Measurements from ENCODE around the gene ATPAF1. TPM values are rescaled to one million over a fixed set of nuclear protein-coding genes. Genes with fewer than 3 reads are reported as not detected.

Gene ATPAF1
- total RNA-seq, 1 donor from 2014 or later = 22.2 TPM

DNA sequence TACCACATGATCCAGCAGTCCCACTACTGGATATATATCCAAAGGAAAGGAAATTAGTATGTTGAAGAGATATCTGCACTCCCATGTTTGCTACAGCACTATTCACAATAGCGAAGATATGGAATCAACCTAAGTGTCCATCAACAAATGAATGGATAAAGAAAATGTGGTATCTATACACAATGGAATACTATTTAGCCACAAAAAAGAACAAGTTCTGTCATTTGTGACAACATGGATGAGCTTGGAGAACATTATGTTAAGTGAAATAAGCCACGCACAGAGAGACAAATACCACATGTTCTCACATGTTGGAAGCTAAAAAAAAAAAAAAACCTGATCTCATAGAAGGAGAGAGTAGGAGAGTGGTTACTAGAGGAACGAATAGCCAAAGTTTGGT is 17.7 kb downstream of the ATPAF1 start:
- no peak for DNase-seq (ENCODE audit: low read depth in 2 of 2)

DNA sequence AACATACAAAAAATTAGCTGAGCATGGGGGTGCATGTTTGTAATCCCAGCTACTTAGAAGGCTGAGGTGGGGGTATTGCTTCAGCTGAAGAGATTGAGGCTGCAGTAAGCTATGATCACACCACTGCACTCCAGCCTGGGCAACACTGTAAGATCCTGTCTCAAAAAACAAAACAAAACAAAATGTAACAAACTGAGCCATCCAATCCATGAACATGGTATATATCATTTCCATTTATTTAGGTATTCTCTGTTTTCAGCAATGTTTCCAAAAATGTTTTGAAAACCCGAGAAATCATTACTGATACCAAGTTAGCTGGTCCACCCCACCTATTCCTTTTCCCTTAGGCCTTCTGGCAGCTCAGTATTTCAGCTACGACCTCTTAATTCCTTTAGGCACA is 18.4 kb downstream of the ATPAF1 start:
- no peak for DNase-seq (ENCODE audit: low read depth in 2 of 2)

DNA sequence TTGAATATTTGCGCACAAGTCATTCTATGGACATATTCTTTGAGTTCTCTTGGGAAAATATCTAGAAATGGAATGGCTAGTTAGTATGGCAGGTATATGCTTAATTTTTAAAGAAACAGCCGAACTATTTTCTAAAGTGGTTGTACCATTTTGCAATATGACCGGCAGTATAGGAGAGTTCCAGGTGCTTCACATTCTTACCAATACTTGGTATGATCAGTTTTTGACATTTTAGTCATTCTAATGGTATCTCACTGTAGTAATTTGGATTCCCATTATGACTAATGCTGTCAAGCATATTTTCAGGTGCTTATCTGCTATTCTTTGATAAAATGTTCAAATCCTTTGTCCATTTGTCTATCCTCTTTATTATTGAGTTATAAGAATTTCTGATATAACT is 20.6 kb downstream of the ATPAF1 start:
- no peak for DNase-seq (ENCODE audit: low read depth in 2 of 2)

DNA sequence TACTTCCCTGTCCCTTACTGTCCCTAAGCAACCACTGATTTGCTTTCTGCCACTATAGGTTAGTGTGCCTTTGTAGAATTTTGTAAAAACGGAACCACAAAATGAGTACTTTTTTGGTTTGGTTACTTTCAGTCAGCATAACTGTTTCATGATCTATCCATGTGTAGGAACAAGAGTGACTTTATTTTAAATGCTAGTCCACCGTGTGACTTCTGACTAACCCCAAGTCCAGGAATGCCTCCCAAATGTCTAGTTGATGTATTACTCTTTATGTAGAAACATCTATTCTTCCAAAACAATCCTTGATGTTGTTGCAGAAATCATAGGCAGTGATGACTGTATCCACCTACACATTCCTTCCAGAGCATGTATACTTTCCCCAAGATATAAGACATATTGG is 21.3 kb downstream of the ATPAF1 start:
- DNase-seq (ENCODE audit: low read depth in 2 of 2) = no peak

DNA sequence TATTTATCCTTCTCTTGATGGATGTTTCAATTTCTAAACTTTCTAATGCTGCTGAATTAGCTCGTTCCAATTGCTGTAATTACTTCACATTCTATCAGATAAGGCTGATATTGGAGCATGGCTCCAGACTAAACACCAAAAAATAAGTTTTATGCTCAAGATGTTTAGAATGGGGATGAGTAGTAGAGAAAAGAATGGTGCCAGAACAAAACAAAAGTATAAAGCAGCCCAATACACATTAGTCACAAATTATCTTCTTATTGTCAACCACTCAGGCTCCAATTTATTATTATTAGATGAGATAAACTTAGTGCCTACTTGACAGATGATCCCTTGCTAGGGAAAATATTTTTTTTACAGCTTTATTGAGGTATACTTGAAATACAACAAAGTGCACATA is 21.8 kb downstream of the ATPAF1 start:
- no peak for DNase-seq (ENCODE audit: low read depth in 2 of 2)

DNA sequence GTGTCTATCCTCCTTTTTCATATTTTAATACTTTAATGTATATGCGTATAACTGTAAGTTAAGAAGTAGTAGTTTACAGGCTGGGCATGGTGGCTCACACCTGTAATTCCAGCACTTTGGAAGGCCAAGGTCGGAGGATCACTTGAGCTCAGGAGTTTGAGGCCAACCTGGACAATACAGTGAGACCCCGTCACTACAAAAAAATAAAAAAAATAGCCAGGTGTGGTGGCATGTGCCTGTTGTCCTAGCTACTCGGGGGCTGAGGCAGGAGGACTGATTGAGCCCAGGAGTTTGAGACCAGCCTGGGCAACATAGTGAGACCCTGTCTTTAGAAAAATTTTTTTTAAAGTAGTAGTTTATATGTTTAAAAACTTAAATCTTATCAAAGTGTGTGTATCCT is 22.3 kb downstream of the ATPAF1 start:
- DNase-seq (ENCODE audit: low read depth in 2 of 2) = no peak

DNA sequence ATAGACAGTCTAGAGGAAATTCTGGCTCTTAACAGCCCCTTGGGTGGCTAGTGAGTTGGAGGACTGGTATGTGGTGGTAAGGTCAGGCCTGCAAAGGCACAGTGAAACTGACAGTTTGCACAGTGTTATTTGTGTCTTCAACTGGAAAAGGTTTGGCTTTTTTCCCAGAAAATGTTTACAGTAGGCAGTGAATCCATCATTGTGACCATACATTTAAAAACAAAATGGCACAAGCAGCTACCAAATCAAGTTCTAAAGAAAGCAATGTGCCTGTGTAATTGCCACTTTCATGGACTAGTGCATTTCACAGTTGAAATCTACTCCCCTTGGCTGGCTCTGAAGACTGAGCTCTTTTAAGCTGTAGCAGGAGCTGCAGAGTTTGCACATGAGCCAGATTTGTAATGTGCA is 24.8 kb downstream of the ATPAF1 start:
- DNase-seq (ENCODE audit: low read depth in 2 of 2) = peak; percentile 69 to 72

DNA sequence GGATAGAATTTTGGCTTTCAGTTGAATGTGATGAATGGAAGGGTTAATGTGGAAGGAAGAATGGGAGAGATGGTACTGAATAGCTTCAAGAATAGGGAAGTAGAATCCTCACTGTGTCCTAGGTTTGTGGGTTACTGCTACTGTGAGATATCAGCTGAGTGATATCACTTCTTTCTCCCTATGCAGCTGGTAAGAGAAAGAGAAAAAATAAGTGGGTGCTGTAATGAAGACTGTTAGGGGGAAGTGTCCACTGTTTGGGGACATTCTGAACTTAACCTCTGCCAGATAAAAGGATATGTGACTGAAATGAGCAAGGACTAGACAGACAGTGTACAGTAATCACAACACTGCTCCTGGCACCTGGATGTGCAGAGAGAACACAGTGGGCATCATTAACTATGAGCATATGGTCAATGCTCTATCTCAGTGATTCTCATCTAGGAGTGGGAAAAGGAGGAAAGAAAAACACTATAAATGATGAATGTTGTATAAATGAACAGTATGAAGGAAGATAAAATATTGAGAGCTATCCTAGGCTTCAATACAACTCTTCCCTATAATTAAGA is 26.0 kb downstream of the ATPAF1 start:
- DNase-seq (ENCODE audit: low read depth in 2 of 2) = no peak

DNA sequence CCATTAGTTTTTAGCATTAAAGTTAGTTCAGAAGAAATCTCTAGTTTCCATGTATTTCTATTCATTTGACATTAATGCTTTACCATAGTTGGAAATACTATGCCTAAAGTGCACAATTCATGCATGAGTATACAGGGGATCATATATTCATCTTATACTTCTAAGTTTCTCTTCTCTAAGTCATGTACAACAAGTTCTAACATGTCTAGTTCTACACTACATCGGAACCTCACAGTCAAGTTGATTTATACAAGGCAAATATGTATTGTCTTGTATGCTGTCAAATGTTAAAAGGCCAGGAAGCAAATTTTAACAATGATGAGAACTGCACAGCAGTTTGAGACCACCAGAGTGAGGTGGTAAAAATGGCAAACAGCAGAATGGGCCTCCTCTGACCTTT is 28.6 kb downstream of the ATPAF1 start:
- DNase-seq (ENCODE audit: low read depth in 2 of 2) = no peak

DNA sequence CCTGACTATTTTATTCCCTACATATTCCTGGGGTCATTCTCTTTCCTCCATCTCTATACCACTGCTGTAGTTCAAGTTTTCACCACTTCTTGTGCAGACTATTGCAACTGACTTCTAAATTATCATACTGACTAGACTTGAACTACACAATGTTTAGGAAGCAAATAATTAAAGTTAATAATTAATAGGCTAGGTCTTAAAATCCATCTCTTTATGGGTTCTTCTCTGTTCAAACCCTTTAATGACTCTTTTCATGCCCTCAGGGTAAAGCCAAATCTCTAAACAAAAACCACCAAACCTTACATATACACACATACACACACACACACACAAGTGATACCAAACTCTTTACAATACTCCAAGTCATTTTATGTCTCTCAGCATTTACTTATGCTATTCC is 29.2 kb downstream of the ATPAF1 start:
- DNase-seq (ENCODE audit: low read depth in 2 of 2) = no peak

DNA sequence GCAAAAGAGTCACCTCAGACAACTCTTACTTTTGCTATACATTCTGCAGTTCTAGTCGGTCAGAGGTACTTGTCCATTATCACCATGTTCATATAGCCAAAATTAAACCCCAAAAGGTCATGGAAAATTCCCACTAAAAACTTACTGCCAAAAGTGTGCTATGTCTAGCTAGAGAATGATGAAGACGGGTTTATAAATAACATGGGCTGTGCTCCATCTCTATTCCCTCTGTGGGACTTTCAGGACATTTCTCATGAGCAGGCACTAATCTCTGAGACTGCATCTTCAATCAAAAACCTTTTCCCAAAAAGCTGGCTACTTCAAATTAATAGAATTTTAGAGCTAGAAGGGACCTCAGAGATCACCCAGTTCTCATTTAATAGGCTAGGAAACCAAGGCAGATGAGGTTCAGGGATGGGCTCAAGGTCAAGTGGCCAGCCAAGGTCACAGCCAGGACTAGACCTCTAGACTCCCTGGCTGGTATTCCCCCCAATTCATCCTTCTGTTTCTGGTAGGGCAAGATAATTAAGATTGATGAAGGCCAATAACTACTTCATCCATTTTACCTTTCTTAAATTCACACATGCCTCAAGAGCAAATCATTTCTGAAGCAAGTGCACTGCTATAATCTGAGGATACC is 30.6 kb downstream of the ATPAF1 start:
- DNase-seq (ENCODE audit: low read depth in 2 of 2) = no peak

DNA sequence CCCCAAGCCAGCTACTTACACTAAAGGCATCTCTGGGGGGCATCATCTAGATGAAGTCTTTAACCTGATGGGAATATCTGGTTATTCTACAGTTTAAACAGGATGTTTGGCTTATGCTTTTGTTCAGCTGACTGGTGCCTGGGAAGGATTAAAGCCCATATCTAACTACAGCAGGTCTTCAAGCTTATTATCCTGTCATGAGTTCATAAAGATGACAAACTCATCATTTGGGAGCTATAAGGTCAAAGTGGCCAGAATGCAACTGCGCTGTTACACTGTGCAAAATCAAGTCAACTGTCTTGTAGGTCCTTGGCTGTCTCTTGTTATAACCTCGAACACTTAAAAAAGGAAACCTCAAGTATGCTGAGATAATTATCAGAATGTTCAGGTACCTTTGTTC is 33.0 kb downstream of the ATPAF1 start:
- DNase-seq (ENCODE audit: low read depth in 2 of 2) = no peak

DNA sequence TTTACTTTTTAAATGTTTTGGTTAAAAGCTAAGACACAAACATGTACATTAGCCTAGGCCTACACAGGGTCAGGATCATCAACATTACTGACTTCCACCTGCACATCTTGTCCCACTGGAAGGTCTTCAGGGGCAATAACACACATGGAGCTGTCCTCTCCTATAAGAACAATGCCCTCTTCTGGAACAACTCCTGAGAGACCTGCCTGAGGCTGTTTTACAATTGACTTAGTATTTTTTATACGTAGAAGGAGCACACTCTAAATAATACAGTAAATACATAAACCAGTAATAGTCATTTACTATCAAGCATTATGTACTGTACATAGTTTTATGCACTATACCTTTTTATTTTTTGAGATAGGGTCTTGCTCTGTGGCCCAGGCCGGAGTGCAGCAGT is 37.4 kb downstream of the ATPAF1 start:
- no peak for DNase-seq (ENCODE audit: low read depth in 2 of 2)

DNA sequence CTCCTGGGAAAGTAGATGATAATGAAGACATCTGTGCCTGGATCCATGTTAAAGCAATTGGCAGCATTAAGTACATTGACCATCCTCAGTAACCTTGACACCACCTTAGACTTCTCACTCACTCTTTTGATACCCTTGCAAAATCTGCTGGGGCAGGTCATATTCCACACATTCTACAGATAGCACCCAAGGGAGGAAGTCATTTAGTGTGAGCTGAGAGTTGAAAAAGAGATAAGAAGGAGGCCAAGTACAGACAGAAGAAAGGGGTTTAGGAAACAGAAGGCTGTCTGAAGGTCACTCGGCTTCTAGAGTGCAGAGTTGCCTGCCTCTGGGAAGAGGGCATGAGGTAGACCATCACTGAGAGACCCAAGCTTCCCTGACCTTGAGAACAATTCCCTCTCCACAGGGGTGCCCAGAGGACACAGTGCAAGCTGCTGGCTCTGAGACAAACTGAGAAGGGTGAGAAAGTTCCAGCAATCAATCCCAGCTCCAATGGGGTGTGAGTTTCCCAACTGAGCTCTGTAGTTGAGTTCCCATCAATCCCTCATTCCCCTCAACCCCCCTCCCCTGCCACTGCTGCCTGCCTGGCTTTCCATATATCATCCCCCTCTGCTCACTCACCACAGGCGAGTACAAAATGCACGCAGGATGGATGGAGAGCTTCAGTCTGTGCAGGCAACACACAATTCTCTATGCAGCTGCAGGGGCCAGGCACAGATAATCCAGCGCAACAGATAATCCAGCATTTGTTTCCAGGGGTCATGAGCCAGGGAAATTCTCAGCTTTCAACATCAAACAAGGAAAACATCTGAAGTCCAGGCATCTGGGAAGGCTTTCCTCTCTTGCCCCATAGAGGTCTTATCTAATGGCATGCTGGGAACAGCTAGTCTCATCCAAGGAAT is 44.2 kb downstream of the ATPAF1 start:
- DNase-seq (ENCODE audit: low read depth in 2 of 2) = no peak

DNA sequence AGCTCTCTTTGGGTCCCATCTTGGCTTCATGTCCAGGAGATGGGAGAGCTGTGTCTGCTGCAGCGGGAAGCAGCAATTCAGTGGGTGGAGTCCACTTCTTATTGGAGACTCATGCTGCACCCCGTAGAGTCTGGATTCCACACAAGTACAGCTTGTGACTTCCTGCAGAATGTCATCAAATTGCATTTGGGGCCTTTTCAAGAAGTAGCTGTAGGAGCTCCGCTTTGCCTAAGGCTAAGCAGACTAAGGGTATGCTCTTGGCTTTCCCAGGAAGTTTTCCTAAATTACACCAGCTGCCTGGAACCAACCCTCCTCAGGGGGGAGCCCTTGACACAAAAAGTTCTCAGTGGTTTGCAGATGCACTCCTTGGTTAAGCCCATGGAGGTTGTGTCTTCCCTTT is 45.8 kb downstream of the ATPAF1 start:
- peak; percentile 56 to 67 for DNase-seq (ENCODE audit: low read depth in 2 of 2)

DNA sequence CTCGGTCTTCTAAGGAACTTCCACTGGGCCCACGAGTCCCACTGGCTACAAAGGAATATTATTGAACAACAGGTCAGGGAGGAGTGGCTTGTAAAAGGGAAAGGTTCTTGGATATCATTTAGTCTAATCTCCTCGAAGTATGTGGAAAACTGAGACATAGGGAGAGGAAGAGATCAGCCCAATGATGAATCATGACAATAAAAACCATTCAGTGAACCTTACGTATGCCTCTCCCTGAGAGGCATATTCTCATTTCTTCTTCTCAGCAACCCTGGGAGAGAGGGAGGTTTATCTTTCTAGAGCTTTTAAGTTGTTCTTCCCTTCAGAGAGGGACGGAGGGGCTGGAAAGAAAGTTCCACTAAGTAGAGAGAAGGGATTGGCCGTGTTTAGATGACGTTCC is 46.2 kb downstream of the ATPAF1 start:
- DNase-seq (ENCODE audit: low read depth in 2 of 2) = no peak

DNA sequence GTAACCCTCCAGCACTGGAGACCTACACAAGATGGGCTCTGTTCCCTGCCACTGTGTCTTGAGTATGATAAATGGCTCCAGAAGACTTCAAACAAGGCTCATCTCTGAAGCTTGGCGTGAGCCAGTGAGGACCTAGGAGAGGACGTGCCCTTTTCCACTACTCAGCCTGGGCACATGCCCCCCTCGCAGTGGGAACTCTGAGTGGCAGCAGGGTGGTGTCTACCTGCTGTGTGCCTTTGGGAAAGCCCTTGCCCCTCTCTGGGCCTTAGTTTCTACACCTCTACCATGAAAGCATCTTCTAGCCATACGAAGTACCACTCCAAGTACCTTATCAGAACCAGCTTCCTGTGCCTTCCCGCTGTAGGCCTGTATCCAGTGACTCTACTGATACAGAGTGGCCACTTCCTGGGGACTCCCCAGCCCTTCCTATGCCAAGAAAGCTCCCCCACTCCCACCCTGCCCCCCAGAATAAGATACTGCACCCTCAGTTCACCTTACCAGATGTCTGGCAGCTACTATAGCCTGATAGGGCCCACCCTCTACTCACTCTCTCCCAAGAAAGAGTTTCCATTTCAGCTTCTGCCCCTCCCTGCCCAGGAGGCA is 48.4 kb downstream of the ATPAF1 start:
- no peak for DNase-seq (ENCODE audit: low read depth in 2 of 2)

DNA sequence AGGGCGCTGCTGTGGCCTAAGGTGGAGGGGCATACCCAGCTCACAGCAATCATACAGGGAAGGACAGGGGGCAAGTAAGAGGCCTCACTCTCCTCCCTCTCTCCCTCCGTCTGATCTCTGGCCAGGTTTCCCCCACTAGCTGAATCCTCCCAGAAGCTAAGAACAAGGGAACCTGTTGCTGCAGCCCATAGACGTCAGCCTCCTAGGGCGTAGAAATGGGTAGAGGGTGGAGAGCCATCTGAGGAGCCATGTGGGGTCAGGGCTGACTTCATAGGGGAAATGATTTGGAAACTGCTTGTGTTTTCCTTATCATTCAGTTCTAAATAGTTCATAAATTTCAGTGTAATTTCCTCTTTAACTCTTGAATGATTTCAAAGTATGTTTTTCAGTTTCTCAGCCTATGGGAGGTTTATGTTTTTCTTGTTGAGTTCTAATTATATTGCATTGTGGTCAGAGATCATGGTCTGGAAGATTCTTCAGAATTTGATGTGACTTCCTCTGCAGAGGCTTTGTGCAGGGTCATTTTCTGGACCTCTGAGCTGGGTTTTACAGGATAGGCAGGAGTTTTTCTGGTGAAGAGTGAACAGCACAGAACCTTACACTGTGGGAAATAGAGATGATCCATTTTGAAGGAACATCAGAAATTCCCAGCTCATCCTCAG is 49.3 kb downstream of the ATPAF1 start:
- no peak for DNase-seq (ENCODE audit: low read depth in 2 of 2)

DNA sequence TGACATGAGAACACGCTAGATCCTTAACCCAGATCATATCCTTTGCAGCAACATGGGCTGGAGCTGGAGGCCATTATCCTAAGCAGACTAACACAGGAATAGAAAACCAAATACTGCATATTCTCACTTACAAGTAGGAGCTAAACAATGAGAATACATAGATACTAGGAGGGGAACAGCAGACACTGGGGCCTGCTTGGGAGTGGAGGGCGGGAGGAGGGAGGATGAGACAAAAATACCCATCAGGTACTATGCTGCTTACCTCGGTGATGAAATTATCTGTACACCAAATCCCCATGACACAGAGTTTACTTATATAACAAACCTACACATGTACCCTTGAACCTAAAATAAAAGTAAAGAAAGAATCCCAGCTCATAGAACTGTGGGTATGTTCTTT is 50.3 kb downstream of the ATPAF1 start:
- DNase-seq (ENCODE audit: low read depth in 2 of 2) = no peak

DNA sequence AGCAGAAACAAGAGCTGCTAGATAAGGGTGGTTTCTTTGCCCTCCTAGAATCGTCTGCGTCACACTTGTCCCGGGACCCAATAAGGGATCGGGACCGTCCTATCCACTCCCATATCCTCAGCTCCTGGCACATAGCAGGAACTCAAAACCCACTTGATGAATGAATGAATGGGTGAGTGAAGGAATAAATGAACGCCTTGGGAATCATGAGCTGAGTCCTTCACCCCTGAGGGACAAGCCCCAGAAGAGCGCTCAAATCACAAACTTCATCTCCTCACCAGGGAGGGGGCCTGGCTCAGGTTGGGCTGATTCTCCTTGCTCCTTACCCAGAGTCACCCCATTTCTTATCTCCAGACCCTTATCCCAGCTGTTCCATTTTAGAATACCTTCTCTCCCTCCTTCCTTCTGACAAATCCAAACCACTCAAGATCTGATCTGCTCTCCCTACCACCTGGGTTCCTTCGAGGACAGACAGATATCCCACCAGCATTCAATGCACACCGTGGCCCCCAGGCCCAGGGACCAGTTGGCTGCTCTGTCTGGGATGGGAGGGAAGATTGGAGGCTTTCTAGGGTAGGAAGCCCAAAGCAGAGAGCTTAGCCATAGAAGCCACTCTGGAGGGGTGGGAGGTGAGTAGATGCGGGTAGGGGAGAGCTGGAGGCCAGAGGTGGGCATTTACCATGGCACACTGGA is 50.9 kb downstream of the ATPAF1 start:
- no peak for DNase-seq (ENCODE audit: low read depth in 2 of 2)
